Measurements from ENCODE around the gene MGME1. TPM values are rescaled to one million over a fixed set of nuclear protein-coding genes. Genes with fewer than 3 reads are reported as not detected.
A peak's percentile ranks its signal among the peaks of the same experiment; 100 is the strongest.
"Not testable (repeated sequence)": the region's sequence is repeated elsewhere in the genome, so short reads cannot be mapped to it uniquely, and the experiment has no call there.

Gene MGME1
- total RNA-seq, 1 donor from 2014 or later, result 7.9 TPM

DNA sequence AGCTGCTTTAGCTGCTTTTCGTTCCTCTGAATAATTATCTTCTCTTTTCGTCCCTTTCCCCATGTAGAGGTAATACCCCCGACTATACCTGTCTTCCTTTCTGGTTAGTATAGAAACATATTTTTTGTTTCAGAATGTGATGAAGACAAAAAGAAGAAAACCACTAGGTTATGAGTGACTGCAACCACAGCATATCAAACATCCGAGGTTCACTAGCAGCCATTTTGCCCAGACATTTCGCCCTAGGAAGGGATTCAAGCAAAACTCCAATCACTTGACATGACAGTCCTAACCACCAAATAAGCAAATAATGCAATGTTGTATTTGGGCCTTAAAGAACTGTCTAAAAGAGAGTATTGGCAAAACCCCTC, 9.6 kb upstream of the MGME1 start:
- DNase-seq (ENCODE audit: low read depth in 2 of 2), result no peak

DNA sequence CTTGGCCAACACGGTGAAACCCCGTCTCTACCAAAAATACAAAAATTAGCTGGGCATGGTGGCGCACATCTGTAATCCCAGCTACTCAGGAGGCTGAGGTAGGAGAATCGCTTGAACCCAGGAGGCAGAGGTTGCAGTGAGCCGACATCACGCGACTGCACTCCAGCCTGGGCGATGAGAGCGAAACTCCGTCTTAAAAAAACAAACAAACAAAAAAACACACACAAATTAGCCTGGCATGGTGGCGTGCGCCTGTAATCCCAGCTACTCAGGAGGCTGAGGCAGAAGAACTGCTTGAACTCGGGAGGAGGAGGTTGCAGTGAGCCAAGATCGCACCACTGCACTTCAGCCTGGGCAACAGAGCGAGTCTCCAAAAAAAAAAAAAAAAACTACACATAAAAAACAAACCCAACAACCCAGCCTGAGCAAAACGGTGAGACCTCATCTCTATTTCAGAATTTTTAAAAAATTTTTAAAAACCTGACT, 8.4 kb upstream of the MGME1 start:
- not testable (repeated sequence) for DNase-seq (ENCODE audit: low read depth in 2 of 2)

DNA sequence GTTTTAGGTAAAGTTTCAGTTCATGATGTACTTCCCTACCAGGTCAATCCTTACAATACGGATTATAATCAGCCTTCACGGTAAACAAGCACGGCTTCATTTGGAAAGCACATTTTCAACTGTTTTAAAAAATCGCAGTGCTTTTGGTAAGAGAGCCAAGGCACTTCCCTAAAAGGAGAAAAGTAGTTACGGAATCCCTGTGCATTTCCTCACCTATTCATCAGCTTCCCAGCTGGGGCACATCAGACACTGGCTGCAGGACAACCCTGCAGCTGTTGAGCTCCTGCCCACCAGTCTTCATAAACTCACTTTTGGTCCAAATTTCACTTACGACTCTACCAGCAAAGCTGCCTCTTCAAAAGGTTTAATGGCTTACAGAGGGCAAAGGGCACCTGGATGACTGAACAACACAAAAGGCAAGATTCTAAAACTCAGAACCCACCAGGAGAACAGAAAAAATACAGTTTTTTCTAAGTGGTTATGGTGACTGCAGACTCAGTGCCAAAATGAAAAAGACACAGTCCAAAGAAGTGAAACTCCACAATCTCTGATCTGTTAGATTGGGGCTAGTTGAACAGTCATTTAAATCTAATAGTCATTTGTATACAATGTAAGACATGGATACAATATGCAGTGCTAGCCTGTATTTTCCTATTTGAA, 7.8 kb upstream of the MGME1 start:
- peak in 1 of 2 donors; percentile 52 for DNase-seq (ENCODE audit: low read depth in 2 of 2)

DNA sequence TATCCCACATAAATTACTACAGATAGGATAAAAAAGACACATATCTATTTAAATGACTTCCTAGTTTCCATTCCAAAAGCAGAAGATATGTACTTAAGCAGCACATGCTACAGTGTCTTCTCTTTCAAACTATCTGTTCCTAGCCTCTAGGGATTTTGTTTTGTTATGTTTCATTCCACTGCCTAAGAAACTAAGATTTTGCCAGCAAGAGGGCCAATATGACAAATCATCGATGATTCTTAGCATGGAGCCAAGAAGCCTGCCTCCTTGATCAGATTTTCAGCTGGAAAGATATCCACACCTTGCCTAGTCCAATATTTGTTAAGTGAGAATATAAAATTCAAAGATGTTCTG, 7.3 kb upstream of the MGME1 start:
- DNase-seq (ENCODE audit: low read depth in 2 of 2), result no peak

DNA sequence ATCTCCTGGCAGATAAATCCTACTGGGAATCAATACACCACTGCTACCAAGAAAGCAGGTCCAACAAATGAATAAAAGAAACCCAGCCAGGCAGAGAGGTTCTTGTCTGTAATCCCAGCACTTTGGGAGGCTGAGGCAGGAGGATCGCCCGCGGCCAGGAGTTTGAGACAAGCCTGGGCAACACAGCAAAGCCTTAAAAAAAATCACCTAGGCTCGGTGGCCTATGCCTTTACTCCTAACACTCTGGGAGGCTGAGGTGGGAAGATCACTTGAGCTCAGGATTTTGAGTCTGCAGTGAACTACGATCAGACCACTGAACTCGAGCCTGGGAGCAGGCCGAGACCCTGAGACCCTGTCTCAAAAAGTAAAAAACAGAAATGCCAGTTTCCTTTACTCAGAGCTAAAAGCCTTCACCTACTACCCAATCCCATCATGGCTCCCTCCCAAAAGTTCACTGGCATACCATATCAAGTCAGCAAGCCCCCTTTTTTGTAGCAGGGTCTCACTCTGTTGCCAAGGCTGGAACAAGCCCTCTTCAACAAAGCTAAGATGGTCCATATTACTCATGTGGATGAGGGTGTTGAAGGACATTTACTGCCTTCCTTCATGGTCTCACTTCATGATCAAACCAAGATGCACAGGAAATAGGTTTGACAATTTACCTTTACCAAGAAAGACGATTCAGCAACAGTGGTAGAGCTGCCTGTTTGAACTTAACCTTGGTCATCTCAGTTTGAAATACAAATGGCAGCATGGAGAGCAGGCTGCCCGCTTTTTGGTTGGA, 5.5 kb upstream of the MGME1 start:
- DNase-seq (ENCODE audit: low read depth in 2 of 2), result no peak

DNA sequence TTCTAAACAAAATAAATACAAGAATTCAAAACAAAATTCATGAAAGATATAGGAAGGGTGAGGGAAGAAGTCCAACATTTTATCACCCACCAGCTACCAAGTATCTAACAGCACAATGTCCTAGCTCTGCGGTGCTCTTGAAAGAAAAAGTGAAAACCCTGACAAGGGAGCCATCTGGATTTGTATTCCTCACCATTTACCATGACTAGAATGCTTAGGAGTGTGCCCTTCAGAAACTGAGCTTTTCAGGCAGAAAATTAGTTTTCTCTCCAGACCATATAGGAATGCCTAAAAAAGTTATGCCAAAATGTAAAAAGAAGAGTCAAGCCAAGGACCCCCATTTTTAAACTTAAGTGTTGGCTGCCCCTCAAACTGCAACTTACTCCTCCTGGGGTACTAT, 4.7 kb upstream of the MGME1 start:
- no peak for DNase-seq (ENCODE audit: low read depth in 2 of 2)

DNA sequence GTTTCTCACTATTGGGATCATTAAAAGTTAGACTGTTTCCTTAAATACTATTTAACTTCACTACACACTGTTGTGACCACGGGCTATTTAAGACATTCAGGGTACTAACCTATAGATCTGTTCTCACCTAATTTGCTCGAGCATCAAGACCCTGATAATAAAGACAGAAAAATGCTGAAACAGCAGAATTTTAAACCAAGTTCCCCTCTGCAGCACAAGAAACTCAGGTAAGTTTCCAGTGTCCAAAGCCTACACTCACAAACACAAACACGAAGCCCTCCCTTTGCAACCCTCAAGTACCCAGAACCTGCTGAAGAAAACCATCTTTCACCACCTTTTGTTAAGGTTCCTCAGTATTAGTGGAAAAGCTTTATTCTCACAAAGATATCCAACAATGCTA, 4.2 kb upstream of the MGME1 start:
- DNase-seq (ENCODE audit: low read depth in 2 of 2), result no peak

DNA sequence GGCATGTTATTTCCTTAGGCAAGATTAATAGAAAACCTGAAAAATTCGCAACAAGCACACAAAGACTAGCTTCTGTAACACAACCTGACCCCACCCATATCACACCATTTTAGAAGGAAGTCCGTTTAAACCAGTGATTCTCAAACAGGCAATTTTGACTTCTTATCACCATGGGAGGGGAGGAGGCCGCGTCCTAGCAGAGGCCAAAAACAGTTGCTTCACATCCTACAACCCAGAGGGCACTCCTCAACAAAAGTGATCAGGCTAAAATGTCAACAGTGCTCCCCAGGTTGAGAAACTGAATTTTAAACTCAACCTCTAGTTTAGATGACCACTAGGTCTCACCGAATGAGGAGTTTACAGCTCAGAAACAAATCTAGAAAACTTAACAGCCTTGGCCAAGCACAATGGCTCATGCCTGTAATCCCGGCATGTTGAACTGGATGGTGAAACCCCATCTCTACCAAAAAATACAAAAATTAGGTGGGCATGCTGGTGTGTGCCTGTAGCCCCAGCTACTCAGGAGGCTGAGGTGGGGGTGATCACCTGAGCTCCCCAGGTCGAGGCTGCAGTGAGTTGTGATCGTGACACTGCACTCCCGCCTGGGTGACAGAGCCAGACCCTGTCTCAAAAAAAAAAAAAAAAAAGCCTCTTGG, 3.6 kb upstream of the MGME1 start:
- DNase-seq (ENCODE audit: low read depth in 2 of 2), result no peak

DNA sequence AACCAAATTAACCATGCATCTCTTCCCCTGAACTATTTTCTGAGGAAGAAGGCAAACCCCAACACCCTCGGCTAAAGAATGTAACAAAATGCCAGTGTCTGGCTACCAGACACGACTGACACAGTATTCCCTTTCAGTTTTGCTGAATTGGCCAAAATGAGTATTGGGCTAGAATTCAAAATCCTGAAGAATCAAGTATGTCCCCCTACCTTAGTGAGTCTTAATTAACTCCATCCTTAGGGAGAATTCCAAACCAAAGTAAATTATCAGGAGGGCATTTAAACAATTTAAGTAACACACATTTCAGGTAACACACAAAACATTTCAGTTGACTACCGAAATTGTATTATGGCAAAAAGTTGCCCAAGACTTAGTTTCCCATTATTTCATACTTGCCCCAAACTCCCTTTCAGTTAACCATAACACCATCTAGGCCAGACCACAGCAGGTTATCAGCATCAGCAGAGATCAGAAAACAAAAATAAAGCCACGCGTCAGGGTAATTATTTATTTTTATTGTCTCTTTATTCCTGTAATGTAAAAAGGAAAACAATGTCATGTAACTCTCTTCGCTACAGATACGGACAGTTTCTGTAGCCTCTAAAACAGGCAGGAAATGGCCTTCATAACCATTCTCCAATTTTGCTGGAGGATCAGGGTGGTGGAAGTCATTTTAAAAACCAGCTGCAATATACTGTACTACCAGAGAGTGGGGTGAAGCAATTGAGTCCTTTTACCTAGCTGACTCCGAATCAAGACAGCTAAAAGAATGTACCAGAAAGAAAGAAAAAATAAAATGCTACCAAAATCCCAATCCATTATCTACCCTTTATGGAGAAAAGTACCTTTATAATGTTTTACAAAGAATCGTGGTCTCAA, 2.1 kb upstream of the MGME1 start:
- peak; percentile 55 for DNase-seq (ENCODE audit: low read depth in 2 of 2)

DNA sequence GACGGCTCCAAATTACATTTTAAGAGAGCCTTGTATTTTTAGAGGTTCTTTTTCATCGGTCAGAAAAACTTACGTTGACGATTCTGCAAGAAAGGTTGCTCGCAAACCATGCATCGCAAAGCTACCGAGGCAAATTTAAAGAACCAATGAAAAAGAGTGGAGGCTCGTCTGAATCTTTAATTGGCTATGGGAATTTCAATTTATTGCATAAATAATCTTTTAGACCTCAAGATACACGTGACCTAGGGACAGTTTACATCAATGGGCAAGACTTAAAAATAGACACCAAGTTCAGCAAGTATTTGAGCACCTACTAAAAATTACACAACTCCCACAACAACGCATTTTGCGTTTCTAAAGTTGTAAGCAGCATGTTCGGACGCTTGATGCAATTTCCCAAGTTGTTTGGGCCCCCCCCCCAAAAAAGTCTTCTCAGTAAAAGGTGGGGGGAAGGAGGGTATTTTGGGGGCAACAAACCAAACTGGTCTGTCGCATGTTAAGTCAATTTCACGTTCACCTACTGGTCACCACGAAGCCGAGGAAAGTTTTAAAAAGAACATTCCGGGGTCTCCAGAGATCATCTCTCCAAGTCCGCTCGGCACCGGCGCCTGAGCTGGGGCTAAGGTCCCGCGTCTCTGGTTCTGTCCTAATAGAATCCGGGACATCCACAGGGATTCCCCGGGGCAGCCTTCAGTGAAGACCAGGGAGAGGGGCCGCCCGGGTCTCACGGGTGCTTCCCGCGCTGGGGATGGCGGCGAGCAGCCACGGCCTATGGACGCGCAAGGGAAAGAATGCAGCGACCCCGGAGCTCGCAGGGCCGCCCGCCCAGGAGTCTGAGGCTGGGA, 1.1 kb upstream of the MGME1 start:
- peak in 1 of 2 donors; percentile 52 for DNase-seq (ENCODE audit: low read depth in 2 of 2)

DNA sequence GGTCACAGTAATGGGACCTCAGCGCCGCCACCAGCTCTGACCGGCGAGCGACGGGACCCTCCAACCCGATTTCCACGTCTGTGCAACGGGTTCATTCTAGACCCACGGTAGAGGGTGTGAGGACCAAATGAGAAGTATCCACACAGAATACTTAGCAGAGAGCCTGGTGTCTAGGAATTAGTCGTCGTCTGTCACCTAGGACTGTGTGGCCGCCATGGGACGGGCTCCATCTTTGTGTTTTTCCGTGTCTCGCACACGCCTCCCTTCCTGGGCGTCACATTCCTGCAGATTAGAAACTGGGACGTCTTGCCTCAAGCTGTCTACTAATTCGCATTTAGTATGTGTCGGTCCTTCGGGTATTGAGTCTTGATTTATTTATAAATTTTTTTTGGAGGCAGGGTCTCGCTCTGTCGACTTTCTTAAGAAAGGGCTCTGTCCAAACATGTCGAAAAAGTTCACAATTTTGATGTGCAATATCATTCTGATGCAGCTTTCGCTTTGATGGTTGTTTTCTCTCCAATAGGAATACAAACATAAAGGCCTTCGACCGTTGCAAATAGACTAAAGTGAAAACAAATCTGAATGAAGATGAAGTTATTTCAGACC, 563 bp downstream of the MGME1 start:
- DNase-seq (ENCODE audit: low read depth in 2 of 2), result peak in 1 of 2 donors; percentile 39

DNA sequence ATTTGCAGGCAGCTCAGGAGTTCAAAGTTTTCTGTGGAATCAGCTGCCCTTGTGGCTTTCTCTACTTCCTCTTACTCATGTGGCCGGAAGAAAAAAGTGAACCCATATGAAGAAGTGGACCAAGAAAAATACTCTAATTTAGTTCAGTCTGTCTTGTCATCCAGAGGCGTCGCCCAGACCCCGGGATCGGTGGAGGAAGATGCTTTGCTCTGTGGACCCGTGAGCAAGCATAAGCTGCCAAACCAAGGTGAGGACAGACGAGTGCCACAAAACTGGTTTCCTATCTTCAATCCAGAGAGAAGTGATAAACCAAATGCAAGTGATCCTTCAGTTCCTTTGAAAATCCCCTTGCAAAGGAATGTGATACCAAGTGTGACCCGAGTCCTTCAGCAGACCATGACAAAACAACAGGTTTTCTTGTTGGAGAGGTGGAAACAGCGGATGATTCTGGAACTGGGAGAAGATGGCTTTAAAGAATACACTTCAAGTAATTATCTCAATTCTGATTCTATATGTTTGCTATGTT, 1.1 kb downstream of the MGME1 start:
- peak; percentile 46 to 86 for DNase-seq (ENCODE audit: low read depth in 2 of 2)

DNA sequence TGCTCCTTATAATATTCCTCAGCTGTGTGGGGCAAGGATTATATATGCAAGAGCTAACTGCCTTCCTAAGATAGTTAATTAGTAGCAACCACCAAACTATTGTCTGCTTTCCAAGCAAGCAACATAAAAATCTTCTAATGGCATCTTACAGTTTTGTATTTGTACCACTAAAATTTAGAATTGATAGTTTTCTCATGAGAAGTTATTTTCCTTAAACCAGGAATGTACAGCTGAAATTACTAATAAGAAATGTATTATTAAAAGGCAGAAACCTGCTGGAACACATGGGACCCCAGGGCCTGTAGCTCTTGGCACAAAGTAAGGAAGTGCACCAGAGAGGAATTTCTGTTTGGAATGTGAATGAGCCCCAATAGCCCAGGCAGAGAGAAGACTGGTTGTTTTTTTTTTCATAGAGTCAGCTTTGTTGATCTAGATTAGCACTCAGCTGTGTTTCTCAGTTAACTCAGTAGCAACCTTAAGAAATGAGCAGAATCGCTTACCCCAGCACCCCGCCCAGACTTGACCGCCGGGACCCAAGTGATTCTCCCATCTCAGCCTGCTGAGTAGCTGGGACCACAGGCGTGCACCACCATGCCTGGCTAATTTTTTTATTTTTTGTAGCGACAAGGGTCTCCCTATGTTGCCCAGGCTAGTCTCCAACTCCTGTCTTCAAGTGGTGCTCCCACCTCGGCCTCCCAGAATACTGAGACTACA, 2.6 kb downstream of the MGME1 start:
- peak; percentile 71 to 81 for DNase-seq (ENCODE audit: low read depth in 2 of 2)

DNA sequence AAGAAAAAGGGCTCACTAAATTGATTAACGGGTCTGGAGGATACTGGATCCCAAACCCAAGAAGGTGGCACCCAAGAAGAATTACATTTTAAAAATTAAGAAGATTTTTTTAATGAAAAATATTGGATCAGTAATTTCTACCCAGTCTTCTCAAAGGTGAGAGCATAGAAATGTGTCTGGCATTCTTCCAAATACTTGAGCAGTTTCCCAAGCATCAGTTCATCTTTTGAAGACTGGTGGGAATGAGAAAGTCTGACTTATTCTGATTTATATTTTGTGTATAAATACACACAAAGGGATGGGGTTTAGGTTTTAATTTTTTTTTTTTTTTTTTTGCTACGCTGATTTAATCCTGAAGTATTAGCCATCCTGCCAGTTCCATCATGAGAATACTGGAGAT, 3.3 kb downstream of the MGME1 start:
- DNase-seq (ENCODE audit: low read depth in 2 of 2), result peak in 1 of 2 donors; percentile 49

DNA sequence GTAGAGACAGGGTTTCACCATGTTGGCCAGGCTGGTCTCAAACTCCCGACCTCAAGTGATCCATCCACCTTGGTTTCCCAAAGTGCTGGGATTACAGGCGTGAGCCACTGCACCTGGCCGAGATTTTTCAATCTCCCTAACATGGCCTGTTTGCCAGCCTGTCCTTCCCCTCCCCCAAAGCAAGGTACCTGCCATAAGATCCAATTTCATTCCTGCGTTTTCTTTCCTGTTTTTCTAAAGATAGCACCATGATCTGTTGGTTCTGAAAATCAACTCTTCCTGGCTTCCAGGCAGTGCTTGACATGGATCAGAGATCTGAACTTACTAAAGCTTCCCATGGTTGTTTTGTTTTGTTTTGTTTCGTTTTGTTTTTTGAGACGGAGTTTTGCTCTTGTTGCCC, 7.5 kb downstream of the MGME1 start:
- DNase-seq (ENCODE audit: low read depth in 2 of 2), result no peak

DNA sequence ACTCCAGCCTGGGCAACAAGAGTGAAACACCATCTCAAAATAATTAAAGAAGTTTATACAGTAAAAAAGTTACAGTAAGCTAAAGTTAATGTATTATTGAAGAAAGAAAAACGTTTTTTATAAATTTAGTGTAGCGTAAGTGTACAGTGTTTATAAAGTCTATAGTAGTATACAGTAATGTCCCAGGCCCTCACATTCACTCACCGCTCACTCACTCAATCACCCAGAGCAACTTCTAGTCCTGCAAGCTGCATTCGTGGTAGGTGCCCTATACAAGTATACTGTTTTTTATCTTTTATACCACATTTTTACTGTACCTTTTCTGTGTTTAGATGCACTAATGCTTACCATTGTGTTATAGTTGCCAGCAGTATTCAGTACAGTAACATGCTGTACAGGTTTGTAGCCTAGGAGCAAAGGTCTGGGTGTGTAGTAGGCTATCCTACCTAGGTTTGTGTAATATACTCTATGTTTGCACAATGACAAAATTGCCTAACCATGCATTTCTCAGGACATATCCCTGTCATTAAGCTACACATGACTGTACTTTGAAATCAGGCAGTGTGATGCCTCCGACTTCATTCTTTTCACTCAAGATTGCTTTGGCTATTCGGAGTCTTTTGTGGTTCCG, 16.7 kb downstream of the MGME1 start:
- DNase-seq (ENCODE audit: low read depth in 2 of 2), result no peak

DNA sequence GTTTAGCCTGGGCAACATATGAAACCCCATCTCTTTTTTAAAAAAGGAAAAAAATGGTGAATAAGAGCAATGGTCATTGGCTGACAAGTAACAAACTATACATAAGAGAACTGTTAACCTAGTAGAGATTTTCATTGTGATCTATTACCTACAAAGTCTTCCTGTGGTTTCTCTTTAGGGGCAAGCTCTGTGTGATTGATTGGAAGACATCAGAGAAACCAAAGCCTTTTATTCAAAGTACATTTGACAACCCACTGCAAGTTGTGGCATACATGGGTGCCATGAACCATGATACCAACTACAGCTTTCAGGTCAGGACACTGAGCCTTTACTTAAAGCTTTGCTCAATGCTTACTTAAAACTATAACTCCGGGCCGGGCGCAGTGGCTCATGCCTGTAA, 19.2 kb downstream of the MGME1 start:
- DNase-seq (ENCODE audit: low read depth in 2 of 2), result no peak

DNA sequence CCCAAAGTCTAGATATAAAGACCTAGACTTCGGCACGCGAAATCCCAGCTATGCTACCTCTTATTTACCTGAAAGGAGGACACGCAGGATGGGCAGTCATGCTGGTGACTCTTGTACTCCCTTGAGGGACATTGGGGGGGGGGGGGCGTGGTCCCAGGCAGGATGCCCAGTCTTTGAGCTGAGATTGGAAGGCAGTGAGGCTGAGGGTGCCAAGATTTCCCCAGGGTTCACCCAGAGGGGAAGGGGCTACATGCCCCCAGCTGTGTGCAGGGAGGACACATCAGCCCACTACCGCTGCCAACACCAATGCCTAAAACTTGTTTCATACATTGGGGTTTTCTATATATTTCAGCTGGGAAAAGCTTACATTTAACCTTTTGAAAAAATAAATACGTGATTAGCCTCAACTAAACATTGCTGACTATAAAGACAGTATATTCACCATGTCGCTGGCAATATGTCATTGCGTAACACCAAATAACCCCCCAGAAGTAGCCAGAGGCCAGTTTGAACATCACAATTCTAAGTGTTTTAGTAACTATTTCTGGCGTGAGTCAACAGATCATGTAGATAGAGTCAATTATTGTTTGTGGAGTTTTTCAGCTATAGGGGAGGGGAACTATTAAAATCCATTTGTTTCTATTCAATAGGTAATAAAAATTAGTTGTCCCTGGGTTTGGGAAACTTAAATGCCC, 21.6 kb downstream of the MGME1 start:
- DNase-seq (ENCODE audit: low read depth in 2 of 2), result no peak
